Natural killer cell (primary cell): ENCODE results near the gene STX4. TPM values are rescaled to one million over a fixed set of nuclear protein-coding genes. Genes with fewer than 3 reads are reported as not detected.

Experiments used
- ATAC-seq, 3 donors: fragments of 150-1000 bp in 2 of 3; fragments of 200-7000 bp in 1 of 3; cut with Tn5 transposase; 1 replicate in 1 of 3; 2 replicates in 2 of 3; pipeline ENCODE4 v1.10.0; 2021; ENCODE audit warnings: mild to moderate bottlenecking in 2 of 3, moderate library complexity in 2 of 3
- DNase-seq, 2 donors: peaks; one replicate each; pipeline versions ENCODE4 v3.0.0 to v3.0.0-alpha.2; 2013 to 2021; ENCODE audit warnings: mixed read lengths in 1 of 2
- H3K27ac ChIP-seq: one replicate; pipeline ENCODE4 v1.5.1; 2013; ENCODE audit warnings: mild to moderate bottlenecking, low read length
- H3K27me3 ChIP-seq: one replicate; pipeline ENCODE4 v1.6.1; 2013; ENCODE audit warnings: low read length; ENCODE audit not compliant: control insufficient read depth, insufficient read depth
- H3K36me3 ChIP-seq: one replicate; pipeline ENCODE4 v1.6.1; 2013; ENCODE audit warnings: low read length; ENCODE audit not compliant: control insufficient read depth, insufficient read depth
- H3K4me1 ChIP-seq: one replicate; pipeline ENCODE4 v1.6.1; 2013; ENCODE audit warnings: low read length; ENCODE audit not compliant: control insufficient read depth, insufficient read depth
- H3K4me3 ChIP-seq: one replicate; pipeline ENCODE4 v1.5.1; 2013; ENCODE audit warnings: low read length
- H3K9me3 ChIP-seq: one replicate; pipeline ENCODE4 v1.6.1; 2013; ENCODE audit warnings: low read length; ENCODE audit not compliant: control insufficient read depth, insufficient read depth
- H3K27ac Mint-ChIP-seq, 2 donors: one replicate each; pipeline ENCODE4 v1.8.0; 2022; ENCODE audit warnings: mild to moderate bottlenecking in 2 of 2, mixed read lengths in 2 of 2, moderate library complexity in 1 of 2
- H3K27me3 Mint-ChIP-seq, 2 donors: one replicate each; pipeline ENCODE4 v1.8.0; 2022; ENCODE audit warnings: low read depth in 2 of 2, mixed read lengths in 2 of 2
- H3K36me3 Mint-ChIP-seq: one replicate; pipeline ENCODE4 v1.8.0; 2022; ENCODE audit warnings: mixed read lengths
- H3K4me1 Mint-ChIP-seq, 2 donors: one replicate each; pipeline ENCODE4 v1.8.0; 2022; ENCODE audit warnings: mixed read lengths in 2 of 2
- H3K4me3 Mint-ChIP-seq: one replicate; pipeline ENCODE4 v1.8.0; 2022; ENCODE audit warnings: mild to moderate bottlenecking, moderate library complexity, mixed read lengths
- H3K9me3 Mint-ChIP-seq, 2 donors: one replicate each; pipeline ENCODE4 v1.8.0; 2022; ENCODE audit warnings: mixed read lengths in 2 of 2
- WGBS: methylation state at CpG from one replicate; pipeline ENCODE4 v1.1.7; 2013; ENCODE audit warnings: missing lambda C conversion rate; ENCODE audit not compliant: insufficient coverage; 5-methylcytosine and 5-hydroxymethylcytosine counted together
- intact Hi-C: fragments of 100-400 bp; cut with micrococcal nuclease; formaldehyde crosslinking; loops from one replicate; pipeline ENCODE4 v1.14.2; 2022
- total RNA-seq, 4 donors: library from RNA; stranded (reverse); fragments of 120-200 nt in 1 of 4; gene quantifications; one replicate each; pipeline versions ENCODE4 v1.2.3 to v1.2.4, GENCODE V29; 2013 to 2022
- TF ChIP-seq, protein P1 (sequence below): fragments of 200-600 bp; IDR thresholded peaks from one replicate; pipeline ENCODE4 v1.8.0; 2022; ENCODE audit warnings: antibody characterized with exemption

Gene STX4
- total RNA-seq, 3 donors from 2014 or later (not counting 1 experiment from before 2014, with no cell fraction given), result 128 to 145 (median 133) TPM

DNA sequence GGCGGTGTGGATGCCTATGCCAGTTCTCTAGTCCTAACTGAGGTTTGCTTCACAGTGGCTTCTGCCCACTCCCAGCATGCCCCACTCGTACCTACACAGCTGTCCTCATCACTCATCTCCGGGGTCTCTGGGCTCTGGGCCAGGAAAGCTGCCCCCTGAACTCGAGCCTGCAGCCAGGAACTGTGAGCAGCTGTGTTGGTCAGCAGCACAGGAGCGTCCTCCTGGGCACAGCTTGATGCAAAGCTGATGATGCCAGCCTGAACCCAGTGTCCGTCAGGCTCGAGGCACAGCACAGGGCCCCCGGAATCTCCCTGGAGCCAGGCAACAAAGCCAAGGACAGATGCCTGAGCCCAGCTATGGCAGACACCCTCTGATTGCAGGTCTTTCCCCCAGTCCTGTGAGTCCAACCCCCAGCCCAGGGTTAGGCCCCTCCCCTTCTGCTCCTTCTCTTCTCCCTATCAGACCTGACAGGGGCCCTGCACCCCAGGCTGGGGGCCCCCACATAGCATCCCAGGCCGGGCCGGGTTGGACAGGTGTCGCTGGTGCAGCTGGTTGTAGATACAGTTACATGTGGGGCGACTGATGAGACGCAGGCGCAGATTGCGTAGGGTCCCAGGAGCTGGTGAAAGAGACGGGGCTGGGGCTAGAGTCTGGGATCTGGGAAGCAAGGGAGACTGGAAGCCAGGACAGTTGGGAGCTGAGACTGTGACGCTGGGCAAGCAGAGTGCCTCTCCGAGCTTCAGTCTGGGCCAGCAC is 52.7 kb downstream of the STX4 start:
- Mint-ChIP-seq H3K4me3 (no peak overlapping the region), H3K9me3 (no peaks in the 10 kb centered on the region), H3K36me3 (no peaks in the 10 kb centered on the region), H3K27me3 (no peaks in the 10 kb centered on the region), H3K27ac (no peak overlapping the region), H3K4me1 (peaks cover 6 to 26% of the 10 kb centered on the region in 2 donors)
- Histone ChIP-seq H3K9me3 (no peaks in the 10 kb centered on the region), H3K27me3 (no peaks in the 10 kb centered on the region), H3K36me3 (peaks cover 52% of the 10 kb centered on the region), H3K27ac (no peak overlapping the region), H3K4me1 (peaks cover 11% of the 10 kb centered on the region), H3K4me3 (no peak overlapping the region)
- intact Hi-C loops, result no loop called here
- DNase-seq, result no peak
- TF ChIP-seq, protein P1, sequence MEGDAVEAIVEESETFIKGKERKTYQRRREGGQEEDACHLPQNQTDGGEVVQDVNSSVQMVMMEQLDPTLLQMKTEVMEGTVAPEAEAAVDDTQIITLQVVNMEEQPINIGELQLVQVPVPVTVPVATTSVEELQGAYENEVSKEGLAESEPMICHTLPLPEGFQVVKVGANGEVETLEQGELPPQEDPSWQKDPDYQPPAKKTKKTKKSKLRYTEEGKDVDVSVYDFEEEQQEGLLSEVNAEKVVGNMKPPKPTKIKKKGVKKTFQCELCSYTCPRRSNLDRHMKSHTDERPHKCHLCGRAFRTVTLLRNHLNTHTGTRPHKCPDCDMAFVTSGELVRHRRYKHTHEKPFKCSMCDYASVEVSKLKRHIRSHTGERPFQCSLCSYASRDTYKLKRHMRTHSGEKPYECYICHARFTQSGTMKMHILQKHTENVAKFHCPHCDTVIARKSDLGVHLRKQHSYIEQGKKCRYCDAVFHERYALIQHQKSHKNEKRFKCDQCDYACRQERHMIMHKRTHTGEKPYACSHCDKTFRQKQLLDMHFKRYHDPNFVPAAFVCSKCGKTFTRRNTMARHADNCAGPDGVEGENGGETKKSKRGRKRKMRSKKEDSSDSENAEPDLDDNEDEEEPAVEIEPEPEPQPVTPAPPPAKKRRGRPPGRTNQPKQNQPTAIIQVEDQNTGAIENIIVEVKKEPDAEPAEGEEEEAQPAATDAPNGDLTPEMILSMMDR, result no peak
- no peak for ATAC-seq
- WGBS, result 95% methylated on average over 18 of the region's 18 CpGs

DNA sequence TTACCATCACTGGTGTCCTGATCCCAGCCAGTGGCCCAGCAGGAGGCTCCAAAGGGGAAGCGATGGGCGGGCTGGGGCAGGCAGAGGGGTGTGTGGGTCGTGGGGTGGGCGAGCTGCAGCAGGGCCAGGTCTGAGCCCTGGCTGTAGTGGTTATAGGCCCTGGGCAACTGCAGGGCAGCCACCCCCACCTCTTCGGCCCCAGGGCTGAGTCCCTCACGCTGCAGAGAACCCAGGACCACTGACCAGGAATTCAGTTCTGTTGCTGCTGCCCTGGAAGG is 53.2 kb downstream of the STX4 start:
- intact Hi-C loops, result no loop called here
- TF ChIP-seq, protein P1, result no peak
- Mint-ChIP-seq H3K36me3 (no peaks in the 10 kb centered on the region), H3K27ac (no peak overlapping the region), H3K4me1 (peaks cover 6 to 21% of the 10 kb centered on the region in 2 donors), H3K27me3 (no peaks in the 10 kb centered on the region), H3K4me3 (no peak overlapping the region), H3K9me3 (no peaks in the 10 kb centered on the region)
- H3K36me3 ChIP-seq, result peaks cover 49% of the 10 kb centered on the region
- H3K27ac ChIP-seq, result no peak overlapping the region
- H3K4me1 ChIP-seq, result peaks cover 6% of the 10 kb centered on the region
- no peaks in the 10 kb centered on the region for H3K27me3 ChIP-seq
- ATAC-seq (no peak), DNase-seq (no peak)
- no peak overlapping the region for H3K4me3 ChIP-seq
- no peaks in the 10 kb centered on the region for H3K9me3 ChIP-seq
- WGBS, result 92% methylated on average over 6 of the region's 6 CpGs

DNA sequence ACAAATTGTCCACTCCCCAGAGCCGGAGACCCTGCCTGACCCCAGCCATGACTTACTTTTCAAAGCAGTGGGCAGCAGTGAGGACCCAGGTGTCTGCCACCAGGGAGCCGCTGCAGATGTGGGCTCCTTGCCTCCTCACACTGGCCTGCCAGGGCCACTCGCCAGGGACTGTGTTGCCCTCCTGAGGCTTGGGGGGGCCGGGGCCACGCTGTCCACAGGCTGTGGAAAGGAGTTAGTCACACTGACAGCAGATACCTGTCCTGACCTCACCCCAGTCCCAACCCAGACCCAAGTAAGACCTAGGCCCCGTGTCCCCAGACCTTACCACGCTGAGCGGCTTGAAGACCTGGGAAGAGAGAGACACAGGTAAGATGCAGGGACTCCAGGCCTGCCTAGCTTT is 54.1 kb downstream of the STX4 start:
- ATAC-seq (no peak), DNase-seq (no peak)
- H3K27me3 ChIP-seq, result no peaks in the 10 kb centered on the region
- no peak overlapping the region for H3K27ac Mint-ChIP-seq
- intact Hi-C loops, result no loop called here
- H3K27me3 Mint-ChIP-seq, result no peaks in the 10 kb centered on the region
- H3K9me3 ChIP-seq, result no peaks in the 10 kb centered on the region
- no peak overlapping the region for H3K4me3 ChIP-seq
- TF ChIP-seq, protein P1, result no peak
- H3K36me3 Mint-ChIP-seq, result no peaks in the 10 kb centered on the region
- H3K4me1 Mint-ChIP-seq, result peaks cover under 1 to 12% of the 10 kb centered on the region in 2 donors
- 92% methylated on average over 8 of the region's 8 CpGs for WGBS
- H3K36me3 ChIP-seq, result peaks cover 46% of the 10 kb centered on the region
- H3K4me3 Mint-ChIP-seq, result no peak overlapping the region
- no peaks in the 10 kb centered on the region for H3K9me3 Mint-ChIP-seq
- no peak overlapping the region for H3K27ac ChIP-seq
- H3K4me1 ChIP-seq, result no peaks in the 10 kb centered on the region

DNA sequence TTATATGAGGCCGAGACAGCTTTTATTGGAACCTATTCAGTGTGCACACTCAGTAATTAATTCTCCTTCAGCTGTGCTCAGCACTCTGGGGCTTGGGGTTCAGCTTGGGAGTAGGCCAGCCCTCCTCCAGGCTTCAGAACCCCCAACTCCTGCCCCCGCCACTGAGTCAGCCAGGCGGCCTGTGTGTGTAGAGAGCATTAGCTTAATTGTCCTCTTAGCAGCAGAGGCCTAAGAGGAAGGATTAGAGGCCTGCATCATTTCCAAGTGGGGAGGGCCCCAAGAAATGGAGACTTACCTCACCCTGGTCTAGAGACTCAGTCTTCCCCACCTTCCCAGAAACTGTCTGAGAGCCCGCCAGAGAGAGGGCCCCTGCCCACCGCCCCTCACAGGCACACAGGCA is 54.6 kb downstream of the STX4 start:
- TF ChIP-seq, protein P1, result no peak
- Histone ChIP-seq H3K4me3 (no peak overlapping the region), H3K4me1 (no peaks in the 10 kb centered on the region), H3K27me3 (no peaks in the 10 kb centered on the region), H3K27ac (no peak overlapping the region), H3K36me3 (peaks cover 41% of the 10 kb centered on the region), H3K9me3 (no peaks in the 10 kb centered on the region)
- ATAC-seq (no peak), DNase-seq (no peak)
- WGBS, result 93% methylated on average over 4 of the region's 5 CpGs
- H3K27ac Mint-ChIP-seq, result no peak overlapping the region
- H3K9me3 Mint-ChIP-seq, result no peaks in the 10 kb centered on the region
- no peaks in the 10 kb centered on the region for H3K27me3 Mint-ChIP-seq
- intact Hi-C loops, result no loop called here
- H3K4me3 Mint-ChIP-seq, result no peak overlapping the region
- H3K4me1 Mint-ChIP-seq, result peaks cover 0 to 12% of the 10 kb centered on the region in 2 donors
- H3K36me3 Mint-ChIP-seq, result no peaks in the 10 kb centered on the region
